ENCODE measurements around the gene TAS2R1.
"Not testable (repeated sequence)": the region's sequence is repeated elsewhere in the genome, so short reads cannot be mapped to it uniquely, and the experiment has no call there.

The TAS2R1 gene

GRCh38 chr5:9621379-9621903 is 8.7 kb downstream of the TAS2R1 start:
- peak; percentile 72 for DNase-seq

- DNase-seq, result no peak
Observed at GRCh38 chr5:9619331-9620092, 10.6 kb downstream of the TAS2R1 start.

- DNase-seq, result no peak
Observed at GRCh38 chr5:9617739-9618504, 12.2 kb downstream of the TAS2R1 start.

GRCh38 chr5:9617221-9617620 is 12.9 kb downstream of the TAS2R1 start:
- DNase-seq, result peak; percentile 34

GRCh38 chr5:9615331-9615730 is 14.8 kb downstream of the TAS2R1 start:
- DNase-seq, result no peak

GRCh38 chr5:9613360-9613759 is 16.8 kb downstream of the TAS2R1 start:
- no peak for DNase-seq

GRCh38 chr5:9610969-9611368 is 19.2 kb downstream of the TAS2R1 start:
- no peak for DNase-seq

- DNase-seq, result no peak
Observed at GRCh38 chr5:9610364-9610763, 19.8 kb downstream of the TAS2R1 start.

GRCh38 chr5:9608093-9608492 is 22.1 kb downstream of the TAS2R1 start:
- DNase-seq, result no peak

GRCh38 chr5:9605041-9605838 is 24.9 kb downstream of the TAS2R1 start:
- DNase-seq, result no peak

GRCh38 chr5:9604416-9604815 is 25.7 kb downstream of the TAS2R1 start:
- peak; percentile 37 for DNase-seq

GRCh38 chr5:9601055-9601739 is 29.0 kb downstream of the TAS2R1 start:
- DNase-seq, result no peak

GRCh38 chr5:9599391-9599790 is 30.8 kb downstream of the TAS2R1 start:
- no peak for DNase-seq

- not testable (repeated sequence) for DNase-seq
Observed at GRCh38 chr5:9598329-9598728, 31.8 kb downstream of the TAS2R1 start.

GRCh38 chr5:9597322-9597721 is 32.8 kb downstream of the TAS2R1 start:
- not testable (repeated sequence) for DNase-seq

- DNase-seq, result no peak
Observed at GRCh38 chr5:9596824-9597223, 33.3 kb downstream of the TAS2R1 start.

GRCh38 chr5:9596171-9596780 is 33.9 kb downstream of the TAS2R1 start:
- DNase-seq, result peak; percentile 17

- no peak for DNase-seq
Observed at GRCh38 chr5:9594913-9595312, 35.2 kb downstream of the TAS2R1 start.

GRCh38 chr5:9589049-9589835 is 40.9 kb downstream of the TAS2R1 start:
- no peak for DNase-seq

- DNase-seq, result no peak
Observed at GRCh38 chr5:9588254-9588653, 41.9 kb downstream of the TAS2R1 start.

- no peak for DNase-seq
Observed at GRCh38 chr5:9587135-9587534, 43.0 kb downstream of the TAS2R1 start.
